Liver (tissue), 3 donors: ENCODE data around the gene GBE1.

Experiments
- ATF3 ChIP-seq: IDR thresholded peaks from 2 replicates; pipeline ENCODE4 v1.6.1; 2016; ENCODE audit warnings: antibody characterized with exemption
- CTCF ChIP-seq: fragments of 150-350 bp; IDR thresholded peaks from 2 replicates; pipeline ENCODE4 v1.5.1; 2017; ENCODE audit warnings: improper control_type of control experiment, low read depth, low read length; ENCODE audit not compliant: missing input control
- EGR1 ChIP-seq, 2 donors: IDR thresholded peaks; 2 replicates each; pipeline ENCODE4 v1.6.1; 2016 to 2018; ENCODE audit warnings: antibody characterized with exemption in 2 of 2, low read depth in 2 of 2
- GABPA ChIP-seq, 2 donors: IDR thresholded peaks in 1 of 2; conservative IDR thresholded peaks in 1 of 2; 2 replicates each; pipeline ENCODE4 v1.6.1; 2016; ENCODE audit warnings: antibody characterized with exemption in 2 of 2, mild to moderate bottlenecking in 1 of 2, moderate library complexity in 1 of 2
- JUND ChIP-seq, 2 donors: IDR thresholded peaks; 2 replicates each; pipeline ENCODE4 v1.6.1; 2016; ENCODE audit warnings: antibody characterized with exemption in 2 of 2
- MAX ChIP-seq: IDR thresholded peaks from 2 replicates; pipeline ENCODE4 v1.6.1; 2016; ENCODE audit warnings: antibody characterized with exemption
- RAD21 ChIP-seq, 2 donors: IDR thresholded peaks; 2 replicates each; pipeline ENCODE4 v1.6.1; 2016; ENCODE audit warnings: antibody characterized with exemption in 2 of 2, mild to moderate bottlenecking in 2 of 2
- REST ChIP-seq: IDR thresholded peaks from 2 replicates; pipeline ENCODE4 v1.6.1; 2016; ENCODE audit warnings: antibody characterized with exemption, mild to moderate bottlenecking
- RXRA ChIP-seq, 2 donors: IDR thresholded peaks; 2 replicates each; pipeline ENCODE4 v1.6.1; 2017 to 2018; ENCODE audit warnings: antibody characterized with exemption in 2 of 2, mild to moderate bottlenecking in 1 of 2
- SP1 ChIP-seq: IDR thresholded peaks from 2 replicates; pipeline ENCODE4 v1.6.1; 2018; ENCODE audit warnings: antibody characterized with exemption, mild to moderate bottlenecking
- TAF1 ChIP-seq: conservative IDR thresholded peaks from 2 replicates; pipeline ENCODE4 v1.6.1; 2016; ENCODE audit warnings: antibody characterized with exemption, mild to moderate bottlenecking
- ZBTB33 ChIP-seq: IDR thresholded peaks from 2 replicates; pipeline ENCODE4 v1.6.1; 2016; ENCODE audit warnings: antibody characterized with exemption
- donor health status: healthy.
- donor health status: healthy.

- TF ChIP-seq CTCF (no peak), ATF3 (no peak), REST (no peak), JUND (IDR thresholded peaks at IDR 0.05) (no peak), RAD21 (IDR thresholded peaks at IDR 0.05) (no peak), ZBTB33 (no peak), MAX (no peak), GABPA (IDR thresholded peaks at IDR 0.05 in 1 of 2, conservative IDR thresholded peaks at IDR 0.05 in 1 of 2) (no peak), SP1 (no peak), RXRA (IDR thresholded peaks at IDR 0.05) (no peak), TAF1 (no peak), EGR1 (IDR thresholded peaks at IDR 0.05; ENCODE audit: low read depth in 2 of 2) (no peak)
Observed at GRCh38 chr3:81572201-81572756, 189.2 kb downstream of the GBE1 start.
